HG03066 (cell line): ENCODE results near the gene FAM151A.

ENCODE experiments used
- ATAC-seq: cut with Tn5 transposase; IDR thresholded peaks from one replicate; pipeline ENCODE4 v1.9.1; 2021; ENCODE audit warnings: low read depth; ENCODE audit not compliant: unreplicated experiment

The FAM151A gene

GRCh38 chr1:54623216-54624007 lies at the start of gene FAM151A:
Gene FAM151A (minus strand): TSS chr1:54623525. CDS start chr1:54623395, 130 bp downstream.
- ATAC-seq, result no peak

- peak; percentile 60 for ATAC-seq
Measured at GRCh38 chr1:54671985-54672608, 48.8 kb upstream of the FAM151A start.

GRCh38 chr1:54668567-54668966 lies 45.2 kb upstream of the FAM151A start:
- no peak for ATAC-seq

GRCh38 chr1:54667797-54668196 lies 44.5 kb upstream of the FAM151A start:
- ATAC-seq, result no peak

GRCh38 chr1:54666333-54666732 lies 43.0 kb upstream of the FAM151A start:
- ATAC-seq, result no peak

- no peak for ATAC-seq
Measured at GRCh38 chr1:54665852-54666251, 42.5 kb upstream of the FAM151A start.

GRCh38 chr1:54664364-54664763 lies 41.0 kb upstream of the FAM151A start:
- no peak for ATAC-seq

GRCh38 chr1:54663725-54664124 lies 40.4 kb upstream of the FAM151A start:
- ATAC-seq, result no peak

GRCh38 chr1:54658164-54658913 lies 35.0 kb upstream of the FAM151A start:
- no peak for ATAC-seq

GRCh38 chr1:54653036-54653435 lies 29.7 kb upstream of the FAM151A start:
- no peak for ATAC-seq

- ATAC-seq, result no peak
Measured at GRCh38 chr1:54652168-54652567, 28.8 kb upstream of the FAM151A start.

GRCh38 chr1:54651608-54652007 lies 28.3 kb upstream of the FAM151A start:
- no peak for ATAC-seq

GRCh38 chr1:54650417-54650816 lies 27.1 kb upstream of the FAM151A start:
- no peak for ATAC-seq

- no peak for ATAC-seq
Measured at GRCh38 chr1:54649921-54650320, 26.6 kb upstream of the FAM151A start.

- no peak for ATAC-seq
Measured at GRCh38 chr1:54649130-54649898, 26.0 kb upstream of the FAM151A start.

- no peak for ATAC-seq
Measured at GRCh38 chr1:54645806-54646676, 22.7 kb upstream of the FAM151A start.

GRCh38 chr1:54643736-54644135 lies 20.4 kb upstream of the FAM151A start:
- ATAC-seq, result no peak

- ATAC-seq, result no peak
Measured at GRCh38 chr1:54640863-54641836, 17.8 kb upstream of the FAM151A start, which contains the start of gene MROH7. Gene MROH7 (plus strand): TSS chr1:54641786. CDS start chr1:54652927, 11,141 bp downstream.
